K562 (cell line): Measurements from ENCODE around the gene SYNE2. TPM values are rescaled to one million over a fixed set of nuclear protein-coding genes. Genes with fewer than 3 reads are reported as not detected.

Source experiments
- ATAC-seq: fragments of 200-7000 bp; cut with Tn5 transposase; 3 replicates; pipeline ENCODE4 v1.9.1; 2020; ENCODE audit warnings: moderate library complexity
- BruUV-seq: library from RNA; stranded (reverse); fragments of 400-500 nt; replicated peaks from 2 replicates; lab custom pipeline; 2021; lab: Mats Ljungman, UMichigan
- CTCF ChIA-PET: fragments of 300-600 bp; formaldehyde crosslinking; extraction: SDS; loops from one replicate; lab custom pipeline; 2021; ENCODE audit warnings: low intra/inter-chr PET ratio; lab: Yijun Ruan, JAX
- POLR2A ChIA-PET: fragments of 300-600, 350-650 bp; sonication (Branson Sonifier 250); formaldehyde crosslinking; extraction: SDS; loops from one replicate; lab custom pipeline; 2021; ENCODE audit warnings: antibody characterized with exemption, inconsistent platforms; lab: Yijun Ruan, JAX
- DNase-seq, 4 experiments: peaks; one replicate each; pipeline versions ENCODE4 v3.0.0 to v3.0.0-alpha.2; 2011 to 2018; ENCODE audit warnings: low spot score in 3 of 4, mixed read lengths in 3 of 4; ENCODE audit errors: extremely low read depth in 1 of 4
- FAIRE-seq: peaks from 2 replicates; lab custom pipeline; 2011; peaks lifted over from hg19 to GRCh38; lab: Jason Lieb, UNC
- H2AFZ ChIP-seq: 2 replicates; pipeline ENCODE4 v1.6.0; 2011; ENCODE audit warnings: low read depth, low read length, control low read depth, inconsistent platforms
- H3K27ac ChIP-seq: fragments of 200-600 bp; 3 replicates; pipeline ENCODE4 v1.8.0; 2011; ENCODE audit warnings: low read depth, mild to moderate bottlenecking, control low read depth, inconsistent platforms, low read length, moderate library complexity, mixed read lengths; ENCODE audit errors: extremely low read depth
- H3K27me3 ChIP-seq, 2 experiments: fragments of 300-600 bp in 1 of 2; 2 replicates in 1 of 2; 3 replicates in 1 of 2; pipeline versions ENCODE4 v1.6.0 to v1.8.0; 2011; ENCODE audit warnings: inconsistent platforms in 2 of 2, low read length in 2 of 2, mild to moderate bottlenecking in 1 of 2, mixed read lengths in 1 of 2, moderate library complexity in 1 of 2; ENCODE audit not compliant: control insufficient read depth in 2 of 2, insufficient read depth in 2 of 2
- H3K36me3 ChIP-seq: fragments of 300-600 bp; 3 replicates; pipeline ENCODE4 v1.8.0; 2011; ENCODE audit warnings: mild to moderate bottlenecking, low read length, inconsistent platforms; ENCODE audit not compliant: control insufficient read depth, insufficient read depth
- H3K4me1 ChIP-seq, 2 experiments: fragments of 200-600 bp in 1 of 2; replicated peaks in 1 of 2; 2 replicates in 1 of 2; 3 replicates in 1 of 2; pipeline versions ENCODE4 v1.5.1 to v1.8.0; 2011; ENCODE audit warnings: inconsistent platforms in 2 of 2, low read length in 2 of 2, mild to moderate bottlenecking in 1 of 2, mixed read lengths in 1 of 2, moderate library complexity in 1 of 2; ENCODE audit not compliant: control insufficient read depth in 2 of 2, insufficient read depth in 2 of 2
- H3K4me2 ChIP-seq: 2 replicates; pipeline ENCODE4 v1.6.1; 2011; ENCODE audit warnings: low read length, control low read depth, inconsistent platforms, mixed read lengths; ENCODE audit not compliant: insufficient read depth
- H3K4me3 ChIP-seq: fragments of 200-600 bp; sonication (generic), shearing (Covaris generic); 2 replicates; pipeline ENCODE4 v1.5.1; 2016; ENCODE audit warnings: control low read depth, inconsistent platforms
- H3K79me2 ChIP-seq: fragments of 200-600 bp; 3 replicates; pipeline ENCODE4 v1.8.0; 2011; ENCODE audit warnings: low read length, inconsistent platforms; ENCODE audit not compliant: control insufficient read depth, insufficient read depth
- H3K9ac ChIP-seq, 2 experiments: 2 replicates each; pipeline versions ENCODE4 v1.6.0 to v1.6.1; 2011; ENCODE audit warnings: low read depth in 2 of 2, low read length in 2 of 2, control low read depth in 1 of 2, inconsistent platforms in 1 of 2, mild to moderate bottlenecking in 1 of 2, mixed read lengths in 1 of 2; ENCODE audit not compliant: insufficient read depth in 1 of 2
- H3K9me1 ChIP-seq: one replicate; pipeline ENCODE4 v1.6.0; 2011; ENCODE audit warnings: inconsistent platforms, mild to moderate bottlenecking, low read length, moderate library complexity; ENCODE audit not compliant: control insufficient read depth, insufficient read depth
- H3K9me3 ChIP-seq: replicated peaks from 2 replicates; pipeline ENCODE4 v1.5.1; 2011; ENCODE audit warnings: low read depth, low read length, inconsistent platforms; ENCODE audit not compliant: control insufficient read depth, insufficient read depth
- H4K20me1 ChIP-seq: replicated peaks from 2 replicates; pipeline ENCODE4 v1.6.1; 2011; ENCODE audit warnings: low read length, inconsistent platforms, mixed read lengths; ENCODE audit not compliant: control insufficient read depth, insufficient read depth
- DIDO1 ChIP-seq: fragments of 450-650 bp; IDR thresholded peaks from 2 replicates; pipeline ENCODE4 v1.6.1; 2016; ENCODE audit warnings: low read depth, missing biosample characterization, missing genetic modification characterization
- EP400 ChIP-seq: fragments of 450-650 bp; IDR thresholded peaks from 2 replicates; pipeline ENCODE4 v1.6.1; 2017; ENCODE audit warnings: antibody characterized with exemption, mild to moderate bottlenecking, moderate library complexity
- MYBL2 ChIP-seq, 2 experiments: fragments of 450-650 bp in 1 of 2; sonication (generic) in 1 of 2; formaldehyde crosslinking in 1 of 2; IDR thresholded peaks; 2 replicates each; pipeline versions ENCODE4 v1.6.1 to v1.8.1; 2017 to 2022; ENCODE audit warnings: borderline replicate concordance in 1 of 2, inconsistent platforms in 1 of 2, low read depth in 1 of 2, mild to moderate bottlenecking in 1 of 2, missing genetic modification reagents in 1 of 2, moderate library complexity in 1 of 2
- NR2C1 ChIP-seq, 2 experiments: fragments of 450-650 bp; IDR thresholded peaks; 2 replicates each; pipeline ENCODE4 v1.6.1; 2017; ENCODE audit warnings: mild to moderate bottlenecking in 2 of 2, antibody characterized with exemption in 1 of 2, inconsistent platforms in 1 of 2, missing compliant biosample characterization in 1 of 2, missing genetic modification characterization in 1 of 2
- POLR2AphosphoS5 ChIP-seq: IDR thresholded peaks from 2 replicates; pipeline ENCODE4 v1.6.1; 2011; ENCODE audit warnings: mild to moderate bottlenecking, low read depth, low read length, moderate library complexity; ENCODE audit not compliant: control insufficient read depth, insufficient read depth
- POLR3G ChIP-seq: IDR thresholded peaks from 2 replicates; pipeline ENCODE4 v1.6.1; 2011; ENCODE audit not compliant: insufficient read length, insufficient replicate concordance; ENCODE audit errors: extremely low read depth
- RB1 ChIP-seq: fragments of 450-650 bp; IDR thresholded peaks from 2 replicates; pipeline ENCODE4 v1.6.1; 2017; ENCODE audit warnings: low read depth, mild to moderate bottlenecking
- RNF2 ChIP-seq: sonication (generic); IDR thresholded peaks from 2 replicates; pipeline ENCODE4 v1.6.1; 2016
- WGBS: fragments of 100-300 bp; shearing (Covaris generic); methylation state at CpG from one replicate; pipeline ENCODE4 v1.1.6; 2016; ENCODE audit warnings: low coverage, mixed read lengths; ENCODE audit not compliant: insufficient coverage; ENCODE audit errors: missing lambda C conversion rate; 5-methylcytosine and 5-hydroxymethylcytosine counted together
- in situ Hi-C: fragments of 300-500 bp; cut with MboI; formaldehyde crosslinking; loops from 4 replicates; pipeline ENCODE4 v1.15.0; 2018; ENCODE audit warnings: inconsistent platforms, mixed read lengths
- intact Hi-C: fragments of 100-400 bp; cut with micrococcal nuclease; formaldehyde crosslinking; loops from 2 replicates; pipeline ENCODE4 v1.14.2; 2022
- polyA plus RNA-seq, 8 experiments: library from polyadenylated mRNA; depleted of rRNA in 4 of 8; stranded (reverse) in 5 of 8; unstranded in 3 of 8; fragments of >200 nt; fragmentation: Nextera tagmentation in 2 of 8; fragmentation: Illumina TruSeq in 1 of 8; extraction: Ambion mirVana in 2 of 8; extraction: Trizol in 1 of 8; gene quantifications; 2 replicates each; pipeline versions ENCODE4 v1.2.1 to v1.2.3, GENCODE V29; 2011 to 2014; ENCODE audit warnings: inconsistent platforms in 1 of 8, missing spikeins in 1 of 8
- total RNA-seq, 7 experiments: library from RNA; depleted of rRNA in 6 of 7; stranded (reverse); fragments of >200 nt in 6 of 7; fragmentation: Illumina TruSeq in 2 of 7; extraction: Trizol in 2 of 7; gene quantifications; 2 replicates each; pipeline versions ENCODE4 v1.2.1 to v1.2.3, GENCODE V29; 2011 to 2021; ENCODE audit warnings: low replicate concordance in 1 of 7
- TF ChIP-seq, protein P1 (sequence below): fragments of 250-450 bp; sonication (Bioruptor Pico); IDR thresholded peaks from 2 replicates; pipeline ENCODE4 v1.4.0; 2020; ENCODE audit warnings: mild to moderate bottlenecking, moderate library complexity, borderline replicate concordance
- TF ChIP-seq, protein P2 (sequence below): fragments of 250-450 bp; sonication (Bioruptor Pico); IDR thresholded peaks from 2 replicates; pipeline ENCODE4 v1.5.0; 2021; ENCODE audit warnings: mild to moderate bottlenecking, moderate library complexity
- TF ChIP-seq, protein P3 (sequence below), 2 experiments: fragments of 150-350 bp in 1 of 2; IDR thresholded peaks; 2 replicates each; pipeline ENCODE4 v1.6.1; 2012 to 2016; ENCODE audit warnings: low read depth in 2 of 2, low read length in 2 of 2, mild to moderate bottlenecking in 1 of 2, moderate library complexity in 1 of 2

Gene SYNE2
- total and polyA plus RNA-seq, 9 of the 15 experiments (the other 6 are each of a cell fraction or from before 2014, with no cell fraction given), result 0.06 to 0.53 (median 0.11) TPM

DNA sequence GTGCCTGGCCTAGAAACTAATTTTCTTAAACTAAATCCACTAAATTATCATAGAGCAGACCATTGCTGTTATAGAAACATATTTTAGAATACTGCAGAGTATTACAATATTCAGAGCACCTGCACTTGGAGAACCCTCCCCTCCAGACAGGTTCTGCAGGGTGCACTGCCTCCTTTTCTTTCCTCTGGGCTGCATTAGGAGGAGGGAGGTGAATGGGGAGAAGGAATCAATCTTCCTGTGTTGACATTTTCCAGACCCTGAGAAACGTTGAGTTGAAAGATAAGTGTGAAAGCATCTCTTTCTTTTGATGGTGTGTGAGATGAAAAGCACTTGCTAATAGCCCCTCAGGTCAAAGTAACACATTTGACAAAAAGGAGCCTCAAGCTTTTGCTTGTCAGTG, 7.3 kb downstream of the SYNE2 start:
- Histone ChIP-seq H3K36me3 (no peaks in the 10 kb centered on the region), H3K9me1 (no peaks in the 10 kb centered on the region), H3K4me2 (no peak overlapping the region), H3K4me3 (no peak overlapping the region), H3K27me3 (peaks cover 0 to 2% of the 10 kb centered on the region in 2 experiments; a peak in 2 of 5 replicates), H3K9ac (no peak overlapping the region), H4K20me1 (no peaks in the 10 kb centered on the region), H3K9me3 (no peaks in the 10 kb centered on the region), H3K4me1 (no peaks in the 10 kb centered on the region), H3K79me2 (no peaks in the 10 kb centered on the region), H2AFZ (no peak overlapping the region), H3K27ac (no peak overlapping the region)
- ChIA-PET POLR2A (interaction anchor here (1.2 kb wide), 1 partner anchor 9 kb away, joined by 3 read pairs; no protein-coding TSS in a partner anchor), CTCF (no interaction called here)
- intact Hi-C loops, result no loop called here
- FAIRE-seq, result no peak
- in situ Hi-C loops, result no loop called here
- no peak for ATAC-seq
- no peak for DNase-seq
- WGBS, result 0% methylated on average over 1 of the region's 1 CpG
- no TSS peak for BruUV-seq
- TF ChIP-seq DIDO1 (tag) (no peak), MYBL2 (IDR thresholded peaks at IDR 0.05; ENCODE audit: low read depth) (no peak), MYBL2 (CRISPR knock-in tag; IDR thresholded peaks at IDR 0.05; ENCODE audit: borderline replicate concordance) (no peak), RNF2 (no peak), NR2C1 (IDR thresholded peaks at IDR 0.05) (no peak), NR2C1 (tag; IDR thresholded peaks at IDR 0.05) (no peak), POLR3G (no peak), POLR2AphosphoS5 (no peak), EP400 (no peak), RB1 (no peak)
- TF ChIP-seq, protein P1, sequence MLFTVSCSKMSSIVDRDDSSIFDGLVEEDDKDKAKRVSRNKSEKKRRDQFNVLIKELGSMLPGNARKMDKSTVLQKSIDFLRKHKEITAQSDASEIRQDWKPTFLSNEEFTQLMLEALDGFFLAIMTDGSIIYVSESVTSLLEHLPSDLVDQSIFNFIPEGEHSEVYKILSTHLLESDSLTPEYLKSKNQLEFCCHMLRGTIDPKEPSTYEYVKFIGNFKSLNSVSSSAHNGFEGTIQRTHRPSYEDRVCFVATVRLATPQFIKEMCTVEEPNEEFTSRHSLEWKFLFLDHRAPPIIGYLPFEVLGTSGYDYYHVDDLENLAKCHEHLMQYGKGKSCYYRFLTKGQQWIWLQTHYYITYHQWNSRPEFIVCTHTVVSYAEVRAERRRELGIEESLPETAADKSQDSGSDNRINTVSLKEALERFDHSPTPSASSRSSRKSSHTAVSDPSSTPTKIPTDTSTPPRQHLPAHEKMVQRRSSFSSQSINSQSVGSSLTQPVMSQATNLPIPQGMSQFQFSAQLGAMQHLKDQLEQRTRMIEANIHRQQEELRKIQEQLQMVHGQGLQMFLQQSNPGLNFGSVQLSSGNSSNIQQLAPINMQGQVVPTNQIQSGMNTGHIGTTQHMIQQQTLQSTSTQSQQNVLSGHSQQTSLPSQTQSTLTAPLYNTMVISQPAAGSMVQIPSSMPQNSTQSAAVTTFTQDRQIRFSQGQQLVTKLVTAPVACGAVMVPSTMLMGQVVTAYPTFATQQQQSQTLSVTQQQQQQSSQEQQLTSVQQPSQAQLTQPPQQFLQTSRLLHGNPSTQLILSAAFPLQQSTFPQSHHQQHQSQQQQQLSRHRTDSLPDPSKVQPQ (CRISPR knock-in tag), result no peak
- TF ChIP-seq, protein P2, sequence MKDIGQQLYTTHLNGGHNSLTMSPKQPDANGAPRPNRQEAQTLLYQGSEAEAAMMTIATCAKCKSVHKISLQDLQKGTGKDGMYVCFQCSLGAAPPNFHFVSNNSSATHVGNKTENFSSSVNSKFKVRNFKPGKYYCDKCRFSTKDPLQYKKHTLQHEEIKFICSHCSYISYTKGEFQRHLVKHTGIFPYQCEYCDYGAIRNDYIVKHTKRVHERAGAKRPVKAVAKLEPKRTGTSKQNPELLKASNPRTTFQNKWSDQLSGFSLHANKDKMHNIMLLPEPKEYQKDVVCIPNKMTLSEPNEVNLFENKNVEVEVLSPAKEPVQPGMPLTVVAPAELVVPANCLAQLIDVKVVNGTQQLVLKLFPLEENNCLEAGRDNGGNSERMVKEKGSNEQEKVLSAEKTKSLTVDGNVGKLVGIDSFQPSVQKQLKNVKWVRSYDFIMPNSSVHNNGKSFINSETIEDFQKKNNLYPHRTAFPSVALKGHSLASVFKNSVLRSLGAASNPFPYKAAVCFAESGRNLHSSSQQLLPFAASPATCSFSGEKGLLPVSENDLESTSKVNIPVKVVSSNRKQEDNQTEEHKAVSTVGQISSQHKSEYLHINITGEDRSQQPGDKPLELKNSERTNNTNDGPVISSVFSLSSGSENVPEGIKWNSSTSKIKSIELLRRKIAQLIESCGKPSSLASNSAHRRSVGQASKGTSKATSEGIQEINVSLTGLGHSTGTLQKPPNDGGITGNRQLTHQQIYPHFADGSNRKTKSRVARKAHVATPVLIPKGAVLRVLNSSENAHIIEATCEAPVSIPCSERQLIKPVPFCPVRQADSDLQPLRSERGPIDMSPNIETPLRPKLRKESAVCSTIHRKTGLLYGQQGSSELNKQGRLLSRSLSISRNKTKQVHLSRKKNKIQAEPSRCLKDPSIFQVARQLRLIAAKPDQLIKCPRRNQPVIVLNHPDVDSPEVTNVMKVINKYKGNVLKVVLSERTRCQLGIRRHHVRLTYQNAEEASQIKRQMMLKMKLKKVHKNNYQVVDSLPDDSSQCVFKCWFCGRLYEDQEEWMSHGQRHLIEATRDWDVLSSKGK (CRISPR knock-in tag), result no peak
- TF ChIP-seq, protein P3, sequence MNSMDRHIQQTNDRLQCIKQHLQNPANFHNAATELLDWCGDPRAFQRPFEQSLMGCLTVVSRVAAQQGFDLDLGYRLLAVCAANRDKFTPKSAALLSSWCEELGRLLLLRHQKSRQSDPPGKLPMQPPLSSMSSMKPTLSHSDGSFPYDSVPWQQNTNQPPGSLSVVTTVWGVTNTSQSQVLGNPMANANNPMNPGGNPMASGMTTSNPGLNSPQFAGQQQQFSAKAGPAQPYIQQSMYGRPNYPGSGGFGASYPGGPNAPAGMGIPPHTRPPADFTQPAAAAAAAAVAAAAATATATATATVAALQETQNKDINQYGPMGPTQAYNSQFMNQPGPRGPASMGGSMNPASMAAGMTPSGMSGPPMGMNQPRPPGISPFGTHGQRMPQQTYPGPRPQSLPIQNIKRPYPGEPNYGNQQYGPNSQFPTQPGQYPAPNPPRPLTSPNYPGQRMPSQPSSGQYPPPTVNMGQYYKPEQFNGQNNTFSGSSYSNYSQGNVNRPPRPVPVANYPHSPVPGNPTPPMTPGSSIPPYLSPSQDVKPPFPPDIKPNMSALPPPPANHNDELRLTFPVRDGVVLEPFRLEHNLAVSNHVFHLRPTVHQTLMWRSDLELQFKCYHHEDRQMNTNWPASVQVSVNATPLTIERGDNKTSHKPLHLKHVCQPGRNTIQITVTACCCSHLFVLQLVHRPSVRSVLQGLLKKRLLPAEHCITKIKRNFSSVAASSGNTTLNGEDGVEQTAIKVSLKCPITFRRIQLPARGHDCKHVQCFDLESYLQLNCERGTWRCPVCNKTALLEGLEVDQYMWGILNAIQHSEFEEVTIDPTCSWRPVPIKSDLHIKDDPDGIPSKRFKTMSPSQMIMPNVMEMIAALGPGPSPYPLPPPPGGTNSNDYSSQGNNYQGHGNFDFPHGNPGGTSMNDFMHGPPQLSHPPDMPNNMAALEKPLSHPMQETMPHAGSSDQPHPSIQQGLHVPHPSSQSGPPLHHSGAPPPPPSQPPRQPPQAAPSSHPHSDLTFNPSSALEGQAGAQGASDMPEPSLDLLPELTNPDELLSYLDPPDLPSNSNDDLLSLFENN (IDR thresholded peaks at IDR 0.05; ENCODE audit: low read depth in 2 of 2, low read length in 2 of 2), result no peak
